ENCODE data around the gene CSNK1A1L. TPM values are rescaled to one million over a fixed set of nuclear protein-coding genes. Genes with fewer than 3 reads are reported as not detected.

CSNK1A1L gene
- total RNA-seq, 1 experiment from 2014 or later: not detected

DNA sequence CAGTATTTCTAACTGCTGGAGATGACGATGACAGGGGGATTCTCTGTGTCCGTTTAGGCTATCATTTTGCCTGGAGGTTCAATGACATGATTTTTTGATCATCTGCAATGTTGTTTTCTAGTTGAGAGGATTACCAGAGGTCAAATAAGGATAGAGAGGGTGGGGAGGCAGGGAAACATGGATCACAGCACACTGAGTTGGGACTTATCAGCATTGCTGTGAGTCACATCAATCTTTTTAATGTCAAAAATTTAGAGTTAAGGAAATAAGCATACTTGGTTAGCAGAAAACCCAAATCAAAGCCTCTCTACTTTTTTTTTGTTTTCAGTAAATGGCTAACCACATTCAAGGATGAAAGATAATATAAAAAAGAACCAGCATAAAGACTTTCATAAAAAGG is 43.0 kb upstream of the CSNK1A1L start:
- no peak for ATAC-seq
- Histone ChIP-seq H3K4me2 (ENCODE audit: low read length) (no peak overlapping the region), H2AFZ (ENCODE audit: low read depth, low read length, poor library complexity, severe bottlenecking) (no peak overlapping the region), H3K9me3 (ENCODE audit: control insufficient read depth in 1 of 2, insufficient read depth in 1 of 2, low read depth in 1 of 2, low read length in 2 of 2) (no peaks in the 10 kb centered on the region), H3K36me3 (ENCODE audit: control insufficient read depth in 1 of 2, insufficient read depth in 2 of 2, low read length in 2 of 2) (no peaks in the 10 kb centered on the region), H4K20me1 (ENCODE audit: insufficient read depth) (no peaks in the 10 kb centered on the region), H3K4me1 (ENCODE audit: control insufficient read depth in 1 of 2, insufficient read depth in 2 of 2, low read length in 2 of 2) (no peaks in the 10 kb centered on the region), H3K27me3 (ENCODE audit: insufficient read depth, low read length) (no peaks in the 10 kb centered on the region), H3K79me2 (ENCODE audit: insufficient read depth, low read length) (no peaks in the 10 kb centered on the region), H3K27ac (ENCODE audit: low read depth, low read length) (no peak overlapping the region), H3K9me2 (ENCODE audit: insufficient read depth) (no peaks in the 10 kb centered on the region), H3K9ac (ENCODE audit: low read length) (no peak overlapping the region), H3K4me3 (replicated peaks in 1 of 2; ENCODE audit: low read depth in 1 of 2, low read length in 2 of 2) (no peak overlapping the region)
- ChIA-PET CTCF (no interaction called here), RAD21 (ENCODE audit: low non-redundant PET in 1 of 2, low total read pairs in 2 of 2, uncharacterized antibody in 2 of 2, unreplicated experiment in 2 of 2) (no interaction called here), POLR2A (no interaction called here)
- no TSS peak for BruUV-seq (replicated peaks)
- intact Hi-C loops (cut with micrococcal nuclease): no loop called here
- no peak for TF ChIP-seq EZH2 (IDR thresholded peaks at IDR 0.05)
- TF ChIP-seq, protein P1, sequence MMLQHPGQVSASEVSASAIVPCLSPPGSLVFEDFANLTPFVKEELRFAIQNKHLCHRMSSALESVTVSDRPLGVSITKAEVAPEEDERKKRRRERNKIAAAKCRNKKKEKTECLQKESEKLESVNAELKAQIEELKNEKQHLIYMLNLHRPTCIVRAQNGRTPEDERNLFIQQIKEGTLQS (IDR thresholded peaks at IDR 0.05): no peak
- TF ChIP-seq SRF (IDR thresholded peaks at IDR 0.05; ENCODE audit: low read depth): no peak
- DNase-seq (ENCODE audit: low read depth, low spot score): no peak

DNA sequence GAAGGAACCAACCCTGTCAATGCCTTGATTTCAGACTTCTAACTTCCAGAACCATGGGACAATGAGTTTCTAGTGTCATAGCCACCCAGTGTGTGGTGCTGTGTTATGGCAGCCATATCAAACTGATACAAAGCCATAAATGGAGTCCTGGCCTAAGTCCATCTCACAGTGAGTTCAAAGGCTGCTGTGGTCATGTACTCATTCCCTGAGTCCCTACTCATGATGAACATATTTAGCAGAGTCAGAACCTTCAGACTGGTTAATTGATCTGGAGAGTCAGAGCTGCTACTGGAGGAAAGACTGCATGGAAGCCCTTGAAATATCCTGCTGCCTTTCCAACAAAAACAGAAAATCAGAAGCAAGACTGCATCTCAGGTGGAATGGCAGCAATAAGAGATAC is 39.2 kb upstream of the CSNK1A1L start:
- H3K36me3 ChIP-seq (ENCODE audit: control insufficient read depth in 1 of 2, insufficient read depth in 2 of 2, low read length in 2 of 2): no peaks in the 10 kb centered on the region
- no peak for ATAC-seq
- no TSS peak for BruUV-seq (replicated peaks)
- TF ChIP-seq SRF (IDR thresholded peaks at IDR 0.05; ENCODE audit: low read depth) (no peak), CEBPB (IDR thresholded peaks at IDR 0.05; ENCODE audit: low read depth) (no peak), EGR1 (IDR thresholded peaks at IDR 0.05; ENCODE audit: low read depth) (no peak), FOSL1 (IDR thresholded peaks at IDR 0.05; ENCODE audit: low read depth) (no peak), TCF7L2 (IDR thresholded peaks at IDR 0.05; ENCODE audit: borderline replicate concordance, extremely low read depth, insufficient read depth, insufficient read length) (no peak), EZH2phosphoT487 (IDR thresholded peaks at IDR 0.05; ENCODE audit: borderline replicate concordance) (no peak), POLR2AphosphoS5 (IDR thresholded peaks at IDR 0.05; ENCODE audit: low read depth, low read length) (no peak)
- TF ChIP-seq, protein P2, sequence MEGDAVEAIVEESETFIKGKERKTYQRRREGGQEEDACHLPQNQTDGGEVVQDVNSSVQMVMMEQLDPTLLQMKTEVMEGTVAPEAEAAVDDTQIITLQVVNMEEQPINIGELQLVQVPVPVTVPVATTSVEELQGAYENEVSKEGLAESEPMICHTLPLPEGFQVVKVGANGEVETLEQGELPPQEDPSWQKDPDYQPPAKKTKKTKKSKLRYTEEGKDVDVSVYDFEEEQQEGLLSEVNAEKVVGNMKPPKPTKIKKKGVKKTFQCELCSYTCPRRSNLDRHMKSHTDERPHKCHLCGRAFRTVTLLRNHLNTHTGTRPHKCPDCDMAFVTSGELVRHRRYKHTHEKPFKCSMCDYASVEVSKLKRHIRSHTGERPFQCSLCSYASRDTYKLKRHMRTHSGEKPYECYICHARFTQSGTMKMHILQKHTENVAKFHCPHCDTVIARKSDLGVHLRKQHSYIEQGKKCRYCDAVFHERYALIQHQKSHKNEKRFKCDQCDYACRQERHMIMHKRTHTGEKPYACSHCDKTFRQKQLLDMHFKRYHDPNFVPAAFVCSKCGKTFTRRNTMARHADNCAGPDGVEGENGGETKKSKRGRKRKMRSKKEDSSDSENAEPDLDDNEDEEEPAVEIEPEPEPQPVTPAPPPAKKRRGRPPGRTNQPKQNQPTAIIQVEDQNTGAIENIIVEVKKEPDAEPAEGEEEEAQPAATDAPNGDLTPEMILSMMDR (IDR thresholded peaks at IDR 0.05 in 2 of 3, conservative IDR thresholded peaks at IDR 0.05 in 1 of 3; ENCODE audit: borderline replicate concordance in 1 of 3, insufficient read depth in 1 of 3, low read depth in 2 of 3, low read length in 2 of 3): no peak
- TF ChIP-seq, protein P3, sequence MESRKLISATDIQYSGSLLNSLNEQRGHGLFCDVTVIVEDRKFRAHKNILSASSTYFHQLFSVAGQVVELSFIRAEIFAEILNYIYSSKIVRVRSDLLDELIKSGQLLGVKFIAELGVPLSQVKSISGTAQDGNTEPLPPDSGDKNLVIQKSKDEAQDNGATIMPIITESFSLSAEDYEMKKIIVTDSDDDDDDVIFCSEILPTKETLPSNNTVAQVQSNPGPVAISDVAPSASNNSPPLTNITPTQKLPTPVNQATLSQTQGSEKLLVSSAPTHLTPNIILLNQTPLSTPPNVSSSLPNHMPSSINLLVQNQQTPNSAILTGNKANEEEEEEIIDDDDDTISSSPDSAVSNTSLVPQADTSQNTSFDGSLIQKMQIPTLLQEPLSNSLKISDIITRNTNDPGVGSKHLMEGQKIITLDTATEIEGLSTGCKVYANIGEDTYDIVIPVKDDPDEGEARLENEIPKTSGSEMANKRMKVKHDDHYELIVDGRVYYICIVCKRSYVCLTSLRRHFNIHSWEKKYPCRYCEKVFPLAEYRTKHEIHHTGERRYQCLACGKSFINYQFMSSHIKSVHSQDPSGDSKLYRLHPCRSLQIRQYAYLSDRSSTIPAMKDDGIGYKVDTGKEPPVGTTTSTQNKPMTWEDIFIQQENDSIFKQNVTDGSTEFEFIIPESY (IDR thresholded peaks at IDR 0.05; ENCODE audit: extremely low read depth, insufficient replicate concordance, low read length): no peak
- TF ChIP-seq, protein P4, sequence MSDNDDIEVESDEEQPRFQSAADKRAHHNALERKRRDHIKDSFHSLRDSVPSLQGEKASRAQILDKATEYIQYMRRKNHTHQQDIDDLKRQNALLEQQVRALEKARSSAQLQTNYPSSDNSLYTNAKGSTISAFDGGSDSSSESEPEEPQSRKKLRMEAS (IDR thresholded peaks at IDR 0.05): no peak
- TF ChIP-seq, protein P5, sequence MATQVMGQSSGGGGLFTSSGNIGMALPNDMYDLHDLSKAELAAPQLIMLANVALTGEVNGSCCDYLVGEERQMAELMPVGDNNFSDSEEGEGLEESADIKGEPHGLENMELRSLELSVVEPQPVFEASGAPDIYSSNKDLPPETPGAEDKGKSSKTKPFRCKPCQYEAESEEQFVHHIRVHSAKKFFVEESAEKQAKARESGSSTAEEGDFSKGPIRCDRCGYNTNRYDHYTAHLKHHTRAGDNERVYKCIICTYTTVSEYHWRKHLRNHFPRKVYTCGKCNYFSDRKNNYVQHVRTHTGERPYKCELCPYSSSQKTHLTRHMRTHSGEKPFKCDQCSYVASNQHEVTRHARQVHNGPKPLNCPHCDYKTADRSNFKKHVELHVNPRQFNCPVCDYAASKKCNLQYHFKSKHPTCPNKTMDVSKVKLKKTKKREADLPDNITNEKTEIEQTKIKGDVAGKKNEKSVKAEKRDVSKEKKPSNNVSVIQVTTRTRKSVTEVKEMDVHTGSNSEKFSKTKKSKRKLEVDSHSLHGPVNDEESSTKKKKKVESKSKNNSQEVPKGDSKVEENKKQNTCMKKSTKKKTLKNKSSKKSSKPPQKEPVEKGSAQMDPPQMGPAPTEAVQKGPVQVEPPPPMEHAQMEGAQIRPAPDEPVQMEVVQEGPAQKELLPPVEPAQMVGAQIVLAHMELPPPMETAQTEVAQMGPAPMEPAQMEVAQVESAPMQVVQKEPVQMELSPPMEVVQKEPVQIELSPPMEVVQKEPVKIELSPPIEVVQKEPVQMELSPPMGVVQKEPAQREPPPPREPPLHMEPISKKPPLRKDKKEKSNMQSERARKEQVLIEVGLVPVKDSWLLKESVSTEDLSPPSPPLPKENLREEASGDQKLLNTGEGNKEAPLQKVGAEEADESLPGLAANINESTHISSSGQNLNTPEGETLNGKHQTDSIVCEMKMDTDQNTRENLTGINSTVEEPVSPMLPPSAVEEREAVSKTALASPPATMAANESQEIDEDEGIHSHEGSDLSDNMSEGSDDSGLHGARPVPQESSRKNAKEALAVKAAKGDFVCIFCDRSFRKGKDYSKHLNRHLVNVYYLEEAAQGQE (IDR thresholded peaks at IDR 0.05; ENCODE audit: low read depth): no peak

More for the DNA sequence above, 39.2 kb upstream of the CSNK1A1L start:
- CTCF ChIA-PET: no interaction called here
- Histone ChIP-seq H3K4me1 (ENCODE audit: control insufficient read depth in 1 of 2, insufficient read depth in 2 of 2, low read length in 2 of 2) (no peaks in the 10 kb centered on the region), H3K9ac (ENCODE audit: low read length) (no peak overlapping the region), H3K4me3 (replicated peaks in 1 of 2; ENCODE audit: low read depth in 1 of 2, low read length in 2 of 2) (no peak overlapping the region), H4K20me1 (ENCODE audit: insufficient read depth) (no peaks in the 10 kb centered on the region), H3K9me2 (ENCODE audit: insufficient read depth) (no peaks in the 10 kb centered on the region), H3K4me2 (ENCODE audit: low read length) (no peak overlapping the region), H2AFZ (ENCODE audit: low read depth, low read length, poor library complexity, severe bottlenecking) (no peak overlapping the region), H3K27me3 (ENCODE audit: insufficient read depth, low read length) (no peaks in the 10 kb centered on the region), H3K9me3 (ENCODE audit: control insufficient read depth in 1 of 2, insufficient read depth in 1 of 2, low read depth in 1 of 2, low read length in 2 of 2) (no peaks in the 10 kb centered on the region), H3K79me2 (ENCODE audit: insufficient read depth, low read length) (no peaks in the 10 kb centered on the region), H3K27ac (ENCODE audit: low read depth, low read length) (no peak overlapping the region)
- intact Hi-C loops (cut with micrococcal nuclease): no loop called here
- DNase-seq (ENCODE audit: low read depth, low spot score): no peak
- POLR2A ChIA-PET: no interaction called here
- RAD21 ChIA-PET (ENCODE audit: low non-redundant PET in 1 of 2, low total read pairs in 2 of 2, uncharacterized antibody in 2 of 2, unreplicated experiment in 2 of 2): no interaction called here
